MM.1S (cell line): ENCODE results near the gene FCN3.

Experiments
- DNase-seq: peaks from one replicate; pipeline ENCODE4 v3.0.0-alpha.2; 2015
- H2AFZ ChIP-seq: fragments of 300-600 bp; sonication (generic); 2 replicates; pipeline ENCODE4 v1.6.0; 2016; ENCODE audit warnings: antibody characterized with exemption, low read length
- H3F3A ChIP-seq: fragments of 300-600 bp; sonication (generic); 2 replicates; pipeline ENCODE4 v1.6.1; 2016; ENCODE audit warnings: mild to moderate bottlenecking, antibody characterized with exemption, low read length, moderate library complexity, mixed read lengths; ENCODE audit not compliant: insufficient read depth
- H3K27ac ChIP-seq: fragments of 300-600 bp; sonication (generic); 2 replicates; pipeline ENCODE4 v1.5.1; 2016; ENCODE audit warnings: mild to moderate bottlenecking, low read length
- H3K27me3 ChIP-seq: fragments of 300-600 bp; sonication (generic); replicated peaks from 2 replicates; pipeline ENCODE4 v1.6.0; 2016; ENCODE audit warnings: low read length; ENCODE audit not compliant: insufficient read depth
- H3K36me3 ChIP-seq: fragments of 300-600 bp; sonication (generic); replicated peaks from 2 replicates; pipeline ENCODE4 v1.6.1; 2016; ENCODE audit warnings: mild to moderate bottlenecking, low read length, mixed read lengths; ENCODE audit not compliant: insufficient read depth
- H3K4me1 ChIP-seq: fragments of 300-600 bp; sonication (generic); 2 replicates; pipeline ENCODE4 v1.6.1; 2016; ENCODE audit warnings: low read length, mixed read lengths
- H3K4me2 ChIP-seq: fragments of 300-600 bp; sonication (generic); 2 replicates; pipeline ENCODE4 v1.6.0; 2016; ENCODE audit warnings: low read depth, low read length
- H3K4me3 ChIP-seq: fragments of 300-600 bp; sonication (generic); 2 replicates; pipeline ENCODE4 v1.5.1; 2016; ENCODE audit warnings: low read length, mixed read lengths
- H3K79me2 ChIP-seq: fragments of 300-600 bp; sonication (generic); 2 replicates; pipeline ENCODE4 v1.6.1; 2016; ENCODE audit warnings: mixed run types, low read length, mixed read lengths
- H3K9ac ChIP-seq: fragments of 300-600 bp; sonication (generic); 2 replicates; pipeline ENCODE4 v1.6.1; 2016; ENCODE audit warnings: low read length, mixed read lengths
- H3K9me2 ChIP-seq: fragments of 300-600 bp; sonication (generic); replicated peaks from 2 replicates; pipeline ENCODE4 v1.6.1; 2016; ENCODE audit warnings: mild to moderate bottlenecking, low read length, mixed read lengths; ENCODE audit not compliant: insufficient read depth
- H3K9me3 ChIP-seq: fragments of 300-600 bp; sonication (generic); replicated peaks from 2 replicates; pipeline ENCODE4 v1.6.1; 2016; ENCODE audit warnings: mild to moderate bottlenecking, low read length, mixed read lengths; ENCODE audit not compliant: insufficient read depth
- H4K20me1 ChIP-seq: fragments of 300-600 bp; sonication (generic); 2 replicates; pipeline ENCODE4 v1.6.1; 2016; ENCODE audit warnings: mild to moderate bottlenecking, low read length, moderate library complexity, mixed read lengths; ENCODE audit not compliant: insufficient read depth
- CTCF ChIP-seq: fragments of 300-600 bp; sonication (generic); IDR thresholded peaks from 2 replicates; pipeline ENCODE4 v1.5.1; 2016; ENCODE audit warnings: antibody characterized with exemption, low read length, mixed read lengths
- EZH2 ChIP-seq: fragments of 300-600 bp; sonication (generic); optimal IDR thresholded peaks from 2 replicates; pipeline ENCODE3; 2017; ENCODE audit warnings: low read depth, mild to moderate bottlenecking, antibody characterized with exemption, low read length, mixed read lengths
- EZH2phosphoT487 ChIP-seq: fragments of 300-600 bp; sonication (generic); IDR thresholded peaks from 2 replicates; pipeline ENCODE4 v1.6.1; 2018; ENCODE audit warnings: antibody characterized with exemption, low read length

FCN3 gene

GRCh38 chr1:27397110-27397509 lies 22.5 kb upstream of the FCN3 start:
- Histone ChIP-seq H3F3A (no peaks in the 10 kb centered on the region), H3K4me1 (no peaks in the 10 kb centered on the region), H3K9ac (no peak overlapping the region), H3K27ac (no peak overlapping the region), H2AFZ (no peak overlapping the region), H4K20me1 (no peaks in the 10 kb centered on the region), H3K27me3 (no peaks in the 10 kb centered on the region), H3K4me2 (no peak overlapping the region), H3K9me3 (no peaks in the 10 kb centered on the region), H3K4me3 (no peak overlapping the region), H3K36me3 (no peaks in the 10 kb centered on the region), H3K79me2 (no peaks in the 10 kb centered on the region), H3K9me2 (no peaks in the 10 kb centered on the region)
- no peak for DNase-seq
- TF ChIP-seq EZH2phosphoT487 (no peak), EZH2 (no peak), CTCF (no peak)

GRCh38 chr1:27395441-27396195 lies 21.0 kb upstream of the FCN3 start:
- H3K4me3 ChIP-seq = no peak overlapping the region
- TF ChIP-seq EZH2 = no peak
- no peak for TF ChIP-seq EZH2phosphoT487
- TF ChIP-seq CTCF = peak; percentile 94
- H3F3A ChIP-seq = no peaks in the 10 kb centered on the region
- no peak overlapping the region for H3K9ac ChIP-seq
- DNase-seq = peak; percentile 71
- H3K27ac ChIP-seq = no peak overlapping the region
- H2AFZ ChIP-seq = no peak overlapping the region
- H3K4me2 ChIP-seq = no peak overlapping the region
- H3K79me2 ChIP-seq = no peaks in the 10 kb centered on the region
- no peaks in the 10 kb centered on the region for H3K9me2 ChIP-seq
- peaks cover 7% of the 10 kb centered on the region; the same call in 1 of the 2 replicates for H3K27me3 ChIP-seq
- H4K20me1 ChIP-seq = no peaks in the 10 kb centered on the region
- peaks cover 7% of the 10 kb centered on the region for H3K4me1 ChIP-seq
- no peaks in the 10 kb centered on the region for H3K36me3 ChIP-seq
- H3K9me3 ChIP-seq = no peaks in the 10 kb centered on the region

- H3K79me2 ChIP-seq = no peaks in the 10 kb centered on the region
- no peak overlapping the region for H3K27ac ChIP-seq
- no peak overlapping the region for H2AFZ ChIP-seq
- H3F3A ChIP-seq = no peaks in the 10 kb centered on the region
- no peaks in the 10 kb centered on the region for H3K9me3 ChIP-seq
- DNase-seq = no peak
- TF ChIP-seq EZH2phosphoT487 = no peak
- TF ChIP-seq CTCF = no peak
- no peak for TF ChIP-seq EZH2
- H3K9ac ChIP-seq = no peak overlapping the region
- H3K4me1 ChIP-seq = peaks cover 7% of the 10 kb centered on the region
- no peaks in the 10 kb centered on the region for H3K9me2 ChIP-seq
- H3K4me2 ChIP-seq = no peak overlapping the region
- no peaks in the 10 kb centered on the region for H3K36me3 ChIP-seq
- H3K27me3 ChIP-seq = peaks cover 14% of the 10 kb centered on the region; the same call in 1 of the 2 replicates
- no peak overlapping the region for H3K4me3 ChIP-seq
- no peaks in the 10 kb centered on the region for H4K20me1 ChIP-seq
Observed at GRCh38 chr1:27394925-27395324, 20.3 kb upstream of the FCN3 start.
